NCI-H1105 treated with DMSO at 0.1 percent for 48 hours (cell line): Measurements from ENCODE around the gene ARHGEF33.
"Not testable (repeated sequence)": the region's sequence is repeated elsewhere in the genome, so short reads cannot be mapped to it uniquely, and the experiment has no call there.

Source experiments
- DNase-seq: peaks from one replicate; lab custom pipeline; 2025; lab: John Stamatoyannopoulos, UW

ARHGEF33 gene

DNA sequence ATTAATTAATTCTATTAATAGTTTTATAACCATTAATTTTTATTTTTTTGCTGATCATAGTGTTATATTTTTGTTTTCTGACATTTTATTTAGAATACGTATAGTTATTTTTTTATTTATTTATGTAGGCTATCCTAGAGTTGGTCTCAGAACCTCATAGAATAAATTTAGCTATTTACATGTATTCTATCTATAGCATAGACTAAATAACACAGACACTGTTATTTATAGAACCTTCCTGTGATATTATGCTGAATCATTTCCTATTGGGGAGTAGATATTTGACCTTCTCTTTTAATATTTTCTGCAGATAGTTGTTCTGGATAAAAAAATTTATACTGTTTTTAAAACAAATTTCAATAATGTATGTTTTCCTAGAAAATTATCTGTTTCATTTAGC is 20.2 kb downstream of the ARHGEF33 start:
- DNase-seq = no peak

DNA sequence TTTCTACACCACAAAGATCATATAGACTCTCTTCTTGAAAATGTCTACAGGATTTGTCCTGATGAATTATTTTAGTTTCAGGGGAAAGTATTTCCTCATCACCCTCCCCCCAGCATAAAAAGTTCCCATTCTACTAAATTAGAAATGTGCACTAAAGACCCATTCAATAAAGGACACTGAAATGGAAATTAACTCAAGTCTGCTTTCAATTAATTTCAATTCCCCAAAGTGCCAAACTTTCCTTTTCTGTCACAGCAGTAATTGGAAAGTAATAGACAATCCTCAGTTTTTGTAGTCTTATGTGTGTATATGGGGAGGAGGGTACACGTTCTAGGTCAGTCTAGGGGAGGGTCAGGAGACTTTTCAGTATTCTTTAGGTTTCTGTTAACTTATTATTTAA is 21.5 kb downstream of the ARHGEF33 start:
- DNase-seq = no peak

DNA sequence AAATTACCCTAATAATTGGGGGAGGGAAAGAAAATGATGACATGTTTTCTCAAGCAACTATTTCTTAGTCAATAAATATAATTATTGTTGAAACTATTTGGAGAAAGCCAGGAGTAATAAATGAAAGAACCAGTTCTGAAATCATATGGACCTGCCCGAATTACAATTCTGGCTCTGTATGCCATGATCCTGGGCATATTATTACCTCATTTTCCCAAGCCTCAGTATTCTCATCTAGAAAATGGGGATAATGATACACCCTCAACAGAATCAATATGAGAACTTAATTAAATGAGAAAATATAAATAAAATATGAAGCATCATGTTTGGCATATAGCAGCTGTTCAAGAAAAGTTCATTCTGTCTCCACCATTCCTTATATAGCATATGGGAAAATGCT is 22.9 kb downstream of the ARHGEF33 start:
- DNase-seq = no peak

DNA sequence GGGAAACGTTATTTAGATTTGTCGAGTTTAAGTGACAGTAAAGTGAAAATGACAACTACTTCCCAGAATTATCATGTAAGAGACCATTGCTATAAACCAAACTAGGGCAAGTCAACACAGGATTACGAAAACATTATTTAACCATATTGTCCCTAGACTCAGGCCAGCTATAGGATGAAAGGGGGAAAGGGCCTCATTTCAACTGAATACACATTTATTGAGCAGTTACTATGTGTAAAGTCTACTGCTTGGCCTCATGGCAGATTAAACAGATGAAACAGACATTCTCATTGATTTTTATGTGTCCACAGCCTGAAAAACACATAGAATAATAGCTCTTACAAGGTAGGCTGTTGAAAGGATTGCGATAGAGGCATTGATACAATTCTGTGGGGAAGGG is 32.7 kb downstream of the ARHGEF33 start:
- DNase-seq = no peak

DNA sequence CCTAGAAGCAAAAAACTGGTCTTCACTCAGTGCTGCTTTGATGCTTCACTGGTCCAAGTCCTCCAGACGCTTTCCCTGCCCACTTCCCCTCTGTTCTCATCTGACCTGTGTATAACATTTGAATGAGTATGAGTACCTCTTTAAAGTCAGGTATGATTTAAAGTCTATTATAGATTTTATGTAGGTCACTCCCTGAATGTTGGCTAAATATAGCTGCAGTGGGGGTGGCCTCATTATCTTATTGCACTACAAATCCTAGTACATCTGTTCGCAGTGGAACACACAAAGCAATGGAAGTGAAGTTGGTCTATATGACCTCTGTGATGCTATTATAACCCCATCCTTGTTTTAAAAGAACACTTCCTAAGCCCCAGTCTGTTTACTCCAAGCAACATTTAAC is 33.2 kb downstream of the ARHGEF33 start:
- no peak for DNase-seq

DNA sequence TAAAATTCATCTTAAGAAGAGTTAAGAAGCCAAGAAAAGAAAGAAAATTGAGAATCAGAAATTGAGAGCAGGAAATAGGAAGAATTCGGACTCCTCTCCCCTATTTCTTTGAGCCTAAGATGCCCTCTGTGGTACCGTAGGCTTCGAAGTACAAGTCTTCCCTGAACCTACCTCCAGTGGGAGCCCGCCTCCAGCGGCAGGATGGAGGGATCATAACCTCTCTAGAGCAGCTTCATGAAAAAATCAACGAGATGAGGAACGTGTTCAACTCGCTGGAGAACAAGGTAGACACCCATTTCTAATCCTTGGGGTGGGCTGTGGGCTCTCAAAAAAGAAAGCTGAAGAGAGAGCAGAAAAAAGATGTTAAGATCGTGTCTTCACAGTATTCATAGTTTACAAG is 36.3 kb downstream of the ARHGEF33 start:
- DNase-seq = no peak

DNA sequence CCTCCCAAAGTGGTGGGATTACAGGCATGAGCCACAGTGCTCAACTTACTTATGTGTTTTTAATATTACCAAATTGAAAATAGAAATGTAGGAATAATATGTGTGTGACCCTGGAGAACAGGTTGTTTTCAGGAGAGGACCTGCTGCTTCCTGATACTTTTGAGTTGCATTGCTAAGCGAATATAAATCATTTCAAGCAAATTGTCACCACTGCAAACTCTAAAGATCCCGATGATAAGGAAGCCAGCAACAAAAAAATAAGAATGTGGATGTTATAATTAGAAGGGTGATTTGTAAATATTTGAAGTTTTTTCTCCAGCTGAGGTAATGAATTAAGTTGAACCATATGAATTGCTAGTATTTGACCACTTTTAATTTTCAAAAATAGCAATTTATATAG is 40.9 kb downstream of the ARHGEF33 start:
- no peak for DNase-seq

DNA sequence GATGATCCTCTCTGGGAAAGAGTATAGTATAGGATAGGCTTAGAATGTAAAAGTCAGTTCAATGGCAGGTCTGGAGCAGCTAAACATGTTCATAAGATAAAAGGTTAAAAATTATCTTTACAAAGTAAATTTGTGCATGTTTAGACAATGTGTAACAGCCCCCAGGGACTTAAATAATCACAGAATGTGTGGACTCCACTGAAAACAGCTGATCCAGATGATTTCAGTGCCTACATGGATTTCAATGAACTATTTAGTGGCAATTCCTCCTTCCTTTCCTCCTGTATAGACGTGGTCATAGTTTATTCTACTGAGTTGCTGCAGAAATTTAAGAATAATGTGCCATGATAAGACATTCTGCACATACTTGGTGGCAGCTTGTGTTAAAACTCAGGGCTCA is 42.9 kb downstream of the ARHGEF33 start:
- no peak for DNase-seq

DNA sequence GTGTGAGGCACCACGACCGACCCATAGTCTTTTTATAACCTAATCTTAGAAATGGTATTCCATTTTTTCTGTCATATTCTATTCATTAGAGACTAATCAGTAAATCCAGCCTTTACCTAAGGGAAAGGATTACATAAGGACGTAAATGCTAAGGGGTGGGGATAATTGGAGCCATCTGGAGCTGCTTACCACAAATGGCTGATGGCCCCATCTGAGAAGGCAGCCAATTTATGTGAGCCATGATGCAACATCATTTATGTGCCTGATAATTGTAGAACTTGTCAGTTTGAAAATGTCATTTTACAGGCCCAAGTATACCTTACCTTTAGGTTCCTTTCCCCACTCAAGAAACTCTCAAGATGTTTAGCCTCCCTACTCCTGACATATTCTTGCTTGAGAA is 44.0 kb downstream of the ARHGEF33 start:
- no peak for DNase-seq

DNA sequence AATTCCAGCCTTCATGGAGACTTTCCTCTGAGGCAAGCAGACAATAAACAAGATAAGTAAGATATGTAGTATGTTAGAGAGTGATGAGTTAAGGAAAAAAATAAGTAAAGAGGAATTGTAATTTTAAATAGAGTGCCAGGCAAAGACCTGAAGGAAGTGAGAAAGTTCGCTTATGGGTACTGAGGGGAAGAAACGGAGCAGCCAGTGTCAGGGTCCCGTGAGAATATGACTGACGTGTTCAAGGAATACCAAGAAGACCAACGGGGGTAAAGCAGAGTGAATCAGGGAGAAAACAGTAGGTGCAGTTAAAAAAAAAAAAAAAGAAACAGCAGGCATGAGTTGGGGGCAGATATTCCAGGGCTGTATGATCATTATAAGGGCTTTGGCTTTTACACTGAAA is 45.1 kb downstream of the ARHGEF33 start:
- no peak for DNase-seq

DNA sequence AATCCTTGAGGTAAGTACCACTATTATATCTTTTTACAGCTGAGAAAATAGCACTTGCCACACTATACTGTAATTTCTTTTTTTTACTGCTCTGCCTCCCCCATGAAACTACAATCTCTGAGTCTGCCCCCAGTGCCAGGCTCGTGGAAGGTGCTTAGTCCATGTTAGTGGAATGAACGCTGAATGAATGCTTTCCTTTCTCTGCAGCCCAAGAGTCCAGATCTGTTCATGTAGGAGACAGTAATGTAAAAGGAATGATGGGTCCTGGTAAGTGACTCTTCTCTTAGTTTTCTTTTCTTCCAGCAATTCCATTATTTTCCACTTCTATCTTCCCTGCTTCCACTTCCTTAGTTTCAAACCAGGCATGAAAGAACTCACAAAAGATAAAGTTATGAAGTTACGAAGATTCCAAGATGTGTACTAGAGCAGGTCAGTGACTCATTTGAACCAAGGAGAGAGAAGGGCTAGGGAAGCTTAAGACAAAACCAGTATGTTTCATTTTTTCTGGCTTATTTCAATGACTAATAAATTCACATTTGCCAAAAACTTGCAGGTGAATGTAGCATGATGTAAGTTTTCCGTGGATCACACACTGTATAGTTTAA is 46.0 kb downstream of the ARHGEF33 start:
- DNase-seq = no peak

DNA sequence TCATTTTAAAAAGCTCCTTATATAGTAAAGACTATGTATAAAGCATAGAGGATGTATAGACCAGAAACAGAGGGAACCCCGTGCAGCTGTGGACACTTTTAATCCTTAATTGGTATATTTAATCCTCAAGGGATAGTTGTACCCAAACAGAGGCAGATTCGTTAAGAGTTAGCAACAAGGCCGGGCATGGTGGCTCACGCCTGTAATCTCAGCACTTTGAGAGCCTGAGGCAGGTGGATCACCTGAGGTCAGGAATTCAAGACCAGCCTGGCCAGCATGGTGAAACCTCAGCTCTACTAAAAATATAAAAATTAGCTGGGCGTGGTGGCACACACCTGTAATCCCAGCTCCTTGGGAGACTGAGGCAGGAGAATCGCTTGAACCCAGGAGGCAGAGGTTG is 46.8 kb downstream of the ARHGEF33 start:
- not testable (repeated sequence) for DNase-seq

DNA sequence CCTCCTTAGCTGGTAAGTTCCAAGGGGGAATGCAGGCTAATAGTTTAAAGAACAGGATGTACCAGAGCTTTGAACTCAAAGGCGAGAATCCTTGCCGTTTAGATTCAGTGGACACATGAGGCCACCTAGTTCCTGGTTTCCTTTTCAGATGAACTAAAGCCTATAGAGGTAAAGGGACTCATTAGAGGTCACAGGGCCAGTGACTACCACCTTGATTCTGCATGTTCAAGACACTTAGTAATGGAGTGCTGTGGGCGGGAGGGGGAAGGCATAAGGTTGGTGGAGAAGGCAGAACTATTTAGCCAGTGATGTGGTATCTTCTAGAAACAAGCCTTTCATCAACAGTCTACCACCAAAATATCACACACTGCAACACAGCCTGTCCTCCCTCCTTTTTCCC is 47.9 kb downstream of the ARHGEF33 start:
- DNase-seq = no peak

DNA sequence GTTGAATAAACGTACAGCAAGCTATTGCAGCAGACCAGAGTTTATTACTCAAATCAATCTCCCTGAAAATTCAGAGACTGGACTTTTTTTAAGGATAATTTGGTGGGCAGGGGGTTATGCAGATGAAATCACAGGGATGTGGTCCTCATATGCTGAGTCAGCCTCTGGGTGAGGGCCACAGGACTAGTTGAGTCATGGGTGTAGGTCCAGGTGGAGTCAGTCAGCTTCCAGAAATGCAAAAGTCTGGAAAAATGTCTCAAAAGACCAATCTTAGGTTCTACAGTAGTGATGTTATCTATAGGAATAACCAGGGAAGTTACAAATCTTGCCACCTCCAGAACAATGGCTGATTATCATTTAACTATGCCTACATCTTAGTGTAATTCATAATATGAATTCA is 51.1 kb downstream of the ARHGEF33 start:
- no peak for DNase-seq

DNA sequence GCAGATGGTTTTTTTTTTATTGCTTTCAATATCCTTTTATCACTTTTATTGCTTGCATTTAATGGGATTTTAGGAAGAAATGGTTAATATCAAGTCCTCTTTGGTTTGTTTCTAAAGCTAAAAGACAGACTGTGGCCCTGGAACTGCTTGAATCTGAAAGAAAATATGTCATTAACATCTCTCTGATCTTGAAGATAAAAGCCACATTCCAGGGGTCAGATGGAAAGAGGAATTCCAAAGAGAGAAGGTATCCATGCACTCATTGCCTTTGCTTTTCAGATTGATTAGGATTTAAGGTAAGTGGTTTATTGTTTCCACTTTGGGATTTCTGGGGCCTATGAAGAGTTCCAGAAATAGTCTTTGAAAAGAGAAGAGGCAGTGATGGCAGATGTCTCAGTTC is 54.1 kb downstream of the ARHGEF33 start:
- DNase-seq = no peak

DNA sequence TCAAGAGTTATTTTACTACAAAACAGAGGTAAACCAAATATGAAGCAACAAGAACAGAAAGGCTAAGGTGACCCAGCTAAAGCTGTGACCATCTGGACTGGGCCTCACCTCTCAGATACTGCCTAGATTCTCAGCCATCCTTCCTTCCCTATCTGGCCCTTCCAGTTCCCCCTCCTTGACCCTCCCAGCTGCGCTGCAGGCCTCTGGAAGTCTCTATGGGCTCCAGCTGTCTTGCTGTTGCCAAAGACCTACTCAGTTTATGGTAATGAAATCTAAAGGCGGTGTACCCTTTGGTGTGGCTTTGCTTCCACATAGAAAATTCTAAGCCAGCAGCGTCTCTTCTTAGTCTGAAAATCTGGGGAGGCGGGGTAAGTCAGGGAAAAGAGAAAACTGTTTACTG is 55.7 kb downstream of the ARHGEF33 start:
- no peak for DNase-seq

DNA sequence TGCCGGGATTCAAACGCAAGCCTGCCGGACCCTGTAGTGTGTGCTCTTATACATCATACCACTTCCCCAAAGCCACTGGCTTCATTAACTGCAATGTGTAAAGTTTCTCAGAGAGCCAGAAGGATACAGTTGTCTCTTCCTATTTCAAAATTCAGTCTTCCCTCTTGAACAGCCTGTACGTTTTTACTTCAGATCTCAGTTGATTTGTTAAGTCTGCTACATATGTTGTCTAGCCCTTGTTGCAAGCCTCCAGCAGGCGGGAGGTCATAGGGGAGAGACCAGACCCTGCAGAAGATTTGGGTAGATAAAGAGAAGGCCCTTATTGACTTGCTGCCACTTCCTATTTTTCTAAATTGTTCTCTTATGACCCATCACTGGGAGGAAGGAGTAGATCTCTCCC is 56.2 kb downstream of the ARHGEF33 start:
- DNase-seq = no peak

DNA sequence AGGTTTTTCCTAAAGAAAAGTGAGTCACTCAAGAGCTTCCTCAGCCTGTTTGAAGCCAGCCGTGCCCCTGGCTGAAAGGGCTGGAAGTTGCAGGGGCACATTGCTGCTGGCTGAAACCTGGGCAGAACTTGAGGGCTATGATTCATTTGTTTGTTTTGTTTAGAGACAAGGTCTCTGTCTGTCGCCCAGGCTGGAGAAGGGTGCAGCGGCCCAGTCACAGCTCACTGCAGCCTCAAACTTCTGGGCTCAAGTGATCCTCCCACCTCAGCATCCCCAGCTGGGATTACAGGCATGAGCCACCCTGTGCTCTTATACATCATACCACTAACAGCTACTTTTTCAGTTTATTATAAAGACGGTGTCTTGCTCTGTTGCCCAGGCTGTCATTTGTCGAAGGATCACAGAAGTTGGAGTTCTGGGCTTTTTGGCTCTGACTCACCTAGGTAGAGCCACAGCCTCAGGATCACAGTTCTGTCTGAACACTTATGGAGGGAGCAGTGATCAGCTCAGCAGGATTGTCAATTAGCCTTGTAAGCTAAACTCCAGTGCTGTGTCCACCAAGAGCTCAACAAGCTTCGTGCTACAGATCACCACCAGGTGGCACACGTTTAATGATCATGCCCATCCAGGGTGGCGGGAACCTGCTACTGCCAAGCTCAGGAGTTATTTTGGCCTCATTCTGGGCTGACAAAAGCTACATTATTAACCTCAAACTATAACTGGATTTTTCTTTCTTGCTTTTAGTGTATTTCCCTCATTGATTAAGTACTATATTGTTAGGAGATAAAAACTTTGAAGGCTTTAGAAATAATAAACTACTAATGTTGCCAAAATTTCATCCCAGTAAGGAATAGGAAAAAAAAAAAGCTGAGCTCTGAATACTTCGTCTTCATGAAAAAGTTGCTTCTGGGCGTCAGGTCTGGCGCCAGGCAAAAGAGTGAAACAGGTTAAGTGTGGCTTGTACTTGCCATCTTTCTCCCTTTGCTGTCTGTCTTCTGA is 57.9 kb downstream of the ARHGEF33 start:
- peak; percentile 57 for DNase-seq

DNA sequence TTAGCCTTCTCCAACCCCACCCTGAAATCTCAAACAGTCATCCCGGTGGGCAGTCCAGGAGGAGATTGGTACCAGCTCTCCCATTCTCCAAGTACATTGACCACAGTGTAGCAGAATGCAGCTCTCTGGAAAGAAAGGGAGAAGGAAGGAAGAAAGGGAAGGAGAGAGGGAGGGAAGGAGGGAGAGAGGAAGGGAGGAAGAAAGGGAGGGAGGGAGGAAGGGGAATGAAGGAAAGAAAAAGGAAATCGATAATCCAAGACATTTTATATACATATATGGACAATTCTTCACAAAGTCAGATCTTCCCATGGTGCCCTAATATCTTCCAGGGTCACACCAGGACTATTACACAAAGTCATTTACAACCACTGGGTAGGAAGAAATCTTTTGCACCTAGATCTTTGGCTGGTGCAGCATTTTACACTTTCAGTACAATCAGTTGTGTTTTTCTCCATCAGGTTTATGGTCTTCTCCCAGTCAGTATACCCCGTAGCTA is 58.8 kb downstream of the ARHGEF33 start:
- DNase-seq = no peak

DNA sequence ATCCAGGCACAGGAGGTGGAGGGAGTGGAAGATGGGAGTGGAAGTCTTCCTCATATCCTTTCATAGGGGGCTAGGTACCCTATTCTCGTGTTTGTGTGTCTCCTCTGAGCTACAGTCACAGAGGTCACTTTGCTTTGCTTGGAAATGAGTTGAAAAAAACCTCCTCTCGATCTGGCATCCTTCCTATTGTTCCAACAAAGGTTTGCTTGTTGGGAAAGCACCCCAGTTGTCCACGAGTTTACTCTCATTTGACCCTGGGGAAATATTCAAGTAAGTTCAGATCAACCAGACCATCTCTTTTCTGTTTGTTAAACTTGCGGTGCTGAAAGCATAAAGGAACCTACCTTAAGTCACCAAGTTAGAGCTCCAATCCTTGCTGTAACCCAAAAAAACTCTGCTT is 59.3 kb downstream of the ARHGEF33 start:
- no peak for DNase-seq

DNA sequence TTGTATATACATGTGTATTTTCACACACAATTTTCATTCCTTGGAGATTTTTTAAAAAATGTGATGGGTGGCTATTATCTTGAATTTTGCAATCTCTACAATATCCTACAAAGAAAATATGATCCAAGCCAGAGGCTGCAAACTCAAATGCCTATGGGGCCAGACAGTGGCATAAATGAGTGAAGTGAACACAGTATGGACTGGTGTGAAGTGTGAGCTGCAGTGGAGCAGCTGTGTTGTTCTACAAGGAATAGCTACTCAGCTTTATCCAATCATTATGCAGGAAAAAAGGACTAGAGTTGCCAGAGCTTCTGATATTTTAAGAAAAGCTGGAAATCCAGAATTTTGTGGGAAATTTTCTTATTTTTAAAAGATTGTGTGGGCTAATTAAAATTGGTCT is 62.1 kb downstream of the ARHGEF33 start:
- DNase-seq = no peak

DNA sequence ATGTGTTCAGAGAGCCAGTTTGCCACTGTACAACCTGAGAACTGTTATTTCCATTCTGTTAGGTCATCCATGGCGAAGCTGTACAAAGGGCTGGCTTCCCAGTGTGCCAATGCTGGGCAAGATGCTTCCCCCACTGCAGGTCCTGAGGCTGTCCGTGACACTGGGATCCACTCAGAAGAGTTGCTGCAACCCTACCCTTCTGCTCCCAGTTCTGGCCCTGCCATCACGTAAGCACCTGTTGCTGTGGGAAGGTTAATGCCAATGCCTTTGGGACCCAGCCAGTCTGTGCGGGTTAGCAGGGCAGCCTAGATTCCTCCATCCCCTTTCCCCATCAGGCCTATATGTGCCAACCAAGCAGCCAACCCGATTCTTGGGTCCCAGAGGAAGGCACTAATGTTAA is 68.3 kb downstream of the ARHGEF33 start:
- no peak for DNase-seq

DNA sequence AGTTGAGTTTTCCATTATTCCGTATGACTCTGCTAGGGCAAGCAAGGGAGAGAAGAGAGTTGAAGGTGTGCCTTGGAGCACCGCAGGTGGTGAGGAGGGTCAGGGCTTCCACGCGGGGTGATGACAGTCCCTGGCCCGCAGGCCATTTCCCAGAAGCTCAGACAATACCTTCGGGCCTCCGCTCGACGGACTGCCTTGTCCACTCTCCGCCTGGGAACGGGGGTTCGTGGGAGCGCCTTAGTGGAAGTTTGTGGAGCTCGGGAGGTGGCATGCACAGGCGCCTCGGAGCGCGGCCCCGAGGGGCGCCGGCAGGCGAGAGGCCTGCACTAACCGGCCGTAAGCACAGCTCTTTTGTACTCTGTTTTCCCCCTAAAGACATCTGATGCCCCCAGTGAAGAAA is 69.8 kb downstream of the ARHGEF33 start:
- DNase-seq = no peak
